Measurements from ENCODE around the gene TMPRSS6.

Gene TMPRSS6

DNA sequence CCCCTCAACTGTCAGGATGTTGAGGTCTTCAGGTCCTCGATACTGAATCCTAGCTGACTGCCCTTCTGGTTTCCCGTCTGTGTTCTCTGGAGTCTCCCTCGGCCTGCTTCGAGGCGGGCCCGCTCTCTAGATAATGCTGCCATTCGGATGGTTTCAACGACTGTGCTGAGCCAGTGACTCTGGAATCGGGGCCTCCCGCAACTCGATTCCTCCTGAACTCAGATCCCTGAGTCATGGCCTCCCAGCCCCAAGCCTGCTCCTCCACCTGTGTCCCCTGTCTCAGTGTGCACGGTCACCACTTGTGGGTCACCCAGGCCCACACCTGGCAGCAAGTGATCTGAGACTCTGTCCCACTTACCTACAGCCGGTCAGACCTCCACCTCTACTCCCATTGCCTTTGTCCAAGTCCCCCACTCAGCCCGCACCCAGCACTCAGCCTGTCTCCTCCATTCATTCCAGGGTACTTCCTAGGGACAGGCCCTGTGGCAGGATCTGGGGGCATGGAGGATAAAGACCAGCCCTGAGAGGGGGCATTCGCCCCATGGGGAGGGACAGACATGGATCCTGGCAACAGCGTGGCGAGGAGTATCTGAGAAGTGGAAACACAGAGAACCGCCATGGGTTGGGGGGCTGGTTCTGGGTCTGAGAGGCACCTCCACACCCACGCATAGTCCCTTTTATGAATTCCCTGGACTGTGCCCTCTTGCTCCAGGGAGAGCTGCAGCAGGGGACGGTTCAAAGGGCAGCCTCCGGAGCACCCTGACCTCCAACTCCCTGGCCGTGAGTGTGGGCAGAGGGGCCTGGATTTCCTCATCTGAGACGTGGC is 75.7 kb downstream of the TMPRSS6 start:
- DNase-seq (ENCODE audit: low spot score) = no peak
- in situ Hi-C loops (cut with MboI; ENCODE audit: low sequenced_read_pairs, unreplicated experiment) = no loop called here
- TF ChIP-seq, protein P1, sequence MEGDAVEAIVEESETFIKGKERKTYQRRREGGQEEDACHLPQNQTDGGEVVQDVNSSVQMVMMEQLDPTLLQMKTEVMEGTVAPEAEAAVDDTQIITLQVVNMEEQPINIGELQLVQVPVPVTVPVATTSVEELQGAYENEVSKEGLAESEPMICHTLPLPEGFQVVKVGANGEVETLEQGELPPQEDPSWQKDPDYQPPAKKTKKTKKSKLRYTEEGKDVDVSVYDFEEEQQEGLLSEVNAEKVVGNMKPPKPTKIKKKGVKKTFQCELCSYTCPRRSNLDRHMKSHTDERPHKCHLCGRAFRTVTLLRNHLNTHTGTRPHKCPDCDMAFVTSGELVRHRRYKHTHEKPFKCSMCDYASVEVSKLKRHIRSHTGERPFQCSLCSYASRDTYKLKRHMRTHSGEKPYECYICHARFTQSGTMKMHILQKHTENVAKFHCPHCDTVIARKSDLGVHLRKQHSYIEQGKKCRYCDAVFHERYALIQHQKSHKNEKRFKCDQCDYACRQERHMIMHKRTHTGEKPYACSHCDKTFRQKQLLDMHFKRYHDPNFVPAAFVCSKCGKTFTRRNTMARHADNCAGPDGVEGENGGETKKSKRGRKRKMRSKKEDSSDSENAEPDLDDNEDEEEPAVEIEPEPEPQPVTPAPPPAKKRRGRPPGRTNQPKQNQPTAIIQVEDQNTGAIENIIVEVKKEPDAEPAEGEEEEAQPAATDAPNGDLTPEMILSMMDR (IDR thresholded peaks at IDR 0.05; ENCODE audit: borderline replicate concordance, control extremely low read depth, extremely low read depth, insufficient read depth, missing control alignments) = no peak

DNA sequence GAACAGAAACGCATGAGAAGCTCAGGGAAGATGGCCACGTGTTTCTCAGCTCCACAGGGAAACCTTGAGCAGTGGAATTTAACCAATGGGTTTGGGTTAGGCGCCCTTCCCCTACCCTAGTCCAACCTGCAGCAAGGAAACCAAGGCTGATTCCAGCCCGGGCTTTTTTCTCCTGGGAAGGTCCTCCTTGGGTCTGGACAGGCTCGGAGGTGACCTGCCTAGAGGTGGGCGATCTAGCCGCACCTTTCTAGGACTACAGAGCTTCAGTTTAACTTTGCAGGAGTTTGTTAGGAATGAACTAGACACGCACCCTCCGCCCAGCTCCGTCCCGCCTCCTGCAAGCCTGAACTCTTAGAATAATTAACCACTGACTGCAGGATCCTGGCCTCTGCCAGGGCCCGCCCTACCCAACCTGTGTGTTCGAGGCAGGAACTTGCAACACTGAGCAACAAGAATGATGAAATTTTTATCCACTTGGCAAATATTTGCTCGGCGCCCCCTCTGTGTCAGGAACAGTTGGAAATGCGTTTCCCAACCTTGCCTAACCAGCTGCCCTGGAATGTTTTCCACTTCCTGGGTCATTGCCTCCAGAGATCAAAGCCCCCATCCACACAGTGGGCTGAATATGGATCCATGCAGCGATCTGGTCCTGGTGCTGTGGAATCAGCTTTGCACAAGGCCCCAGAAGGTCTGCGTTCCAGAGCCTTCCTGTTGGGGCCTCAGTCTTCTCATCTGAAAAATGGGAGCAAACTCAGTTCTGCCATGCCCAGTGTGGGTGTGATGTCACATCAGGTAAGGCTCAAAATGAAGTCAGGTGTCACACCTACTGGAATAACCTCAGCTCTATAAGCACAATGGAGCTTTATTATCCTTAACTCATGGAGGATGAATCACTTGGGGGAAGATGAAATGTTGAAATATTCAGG is 76.7 kb downstream of the TMPRSS6 start:
- TF ChIP-seq, protein P1 (IDR thresholded peaks at IDR 0.05; ENCODE audit: borderline replicate concordance, control extremely low read depth, extremely low read depth, insufficient read depth, missing control alignments) = no peak
- no peak for DNase-seq (ENCODE audit: low spot score)
- in situ Hi-C loops (cut with MboI; ENCODE audit: low sequenced_read_pairs, unreplicated experiment) = no loop called here

DNA sequence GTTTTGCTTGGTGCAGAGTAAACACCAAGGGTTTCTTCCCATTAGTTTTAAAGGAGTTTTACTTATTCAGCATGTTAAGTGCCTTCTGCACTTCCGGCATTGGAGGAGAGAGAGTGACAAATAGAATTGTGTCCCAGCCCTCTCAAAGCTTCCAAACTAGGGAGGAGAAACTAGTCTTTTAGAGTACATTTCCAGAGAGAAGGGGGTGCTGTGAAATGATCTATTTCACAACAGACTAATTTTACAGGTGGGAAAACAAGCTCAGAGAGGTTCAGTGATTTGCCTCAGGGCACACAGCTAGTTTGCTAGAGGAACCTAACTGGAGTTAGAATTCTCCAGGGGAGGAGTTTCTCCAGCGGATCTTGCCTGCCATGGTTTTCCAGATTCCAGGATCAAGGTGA is 77.4 kb downstream of the TMPRSS6 start:
- TF ChIP-seq, protein P1 (IDR thresholded peaks at IDR 0.05; ENCODE audit: borderline replicate concordance, control extremely low read depth, extremely low read depth, insufficient read depth, missing control alignments) = no peak
- in situ Hi-C loops (cut with MboI; ENCODE audit: low sequenced_read_pairs, unreplicated experiment) = no loop called here

DNA sequence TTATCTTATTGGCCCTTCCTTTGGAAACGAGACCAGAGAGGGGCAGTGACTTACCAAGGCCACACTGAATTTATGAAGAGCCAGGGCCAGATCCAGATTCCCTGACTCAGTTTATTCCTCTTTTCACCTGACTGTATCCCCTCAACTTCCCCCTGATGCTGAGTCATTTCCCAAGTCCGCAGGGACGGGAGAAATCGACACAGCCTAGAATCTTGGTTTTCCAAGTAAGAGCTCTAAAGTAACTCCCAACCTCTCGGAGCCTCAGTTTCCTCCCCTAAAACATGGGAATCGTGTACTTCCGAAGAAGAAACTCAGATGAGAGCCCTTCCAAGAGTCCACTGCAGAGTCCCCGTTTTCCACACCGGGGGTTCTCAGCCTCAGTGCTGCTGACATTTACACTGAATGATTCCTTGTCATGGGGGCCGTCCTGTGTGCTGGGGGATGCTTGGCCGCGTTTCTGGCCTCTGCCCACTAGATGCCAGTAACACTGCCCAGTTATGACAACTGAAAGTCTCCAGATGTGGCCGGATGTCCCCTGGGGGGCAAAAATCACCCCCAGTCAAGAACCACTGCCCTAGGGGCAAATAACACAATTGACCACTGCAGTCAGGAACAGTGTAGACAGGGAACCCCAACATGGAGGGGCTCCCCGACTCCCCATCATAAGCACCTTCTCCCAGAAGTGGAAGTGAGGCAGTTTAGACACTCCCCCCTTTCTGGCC is 78.8 kb downstream of the TMPRSS6 start:
- DNase-seq (ENCODE audit: low spot score) = no peak
- TF ChIP-seq, protein P1 (IDR thresholded peaks at IDR 0.05; ENCODE audit: borderline replicate concordance, control extremely low read depth, extremely low read depth, insufficient read depth, missing control alignments) = no peak
- in situ Hi-C loops (cut with MboI; ENCODE audit: low sequenced_read_pairs, unreplicated experiment) = no loop called here

More for the DNA sequence above, 77.4 kb downstream of the TMPRSS6 start:
- no peak for DNase-seq (ENCODE audit: low spot score)

DNA sequence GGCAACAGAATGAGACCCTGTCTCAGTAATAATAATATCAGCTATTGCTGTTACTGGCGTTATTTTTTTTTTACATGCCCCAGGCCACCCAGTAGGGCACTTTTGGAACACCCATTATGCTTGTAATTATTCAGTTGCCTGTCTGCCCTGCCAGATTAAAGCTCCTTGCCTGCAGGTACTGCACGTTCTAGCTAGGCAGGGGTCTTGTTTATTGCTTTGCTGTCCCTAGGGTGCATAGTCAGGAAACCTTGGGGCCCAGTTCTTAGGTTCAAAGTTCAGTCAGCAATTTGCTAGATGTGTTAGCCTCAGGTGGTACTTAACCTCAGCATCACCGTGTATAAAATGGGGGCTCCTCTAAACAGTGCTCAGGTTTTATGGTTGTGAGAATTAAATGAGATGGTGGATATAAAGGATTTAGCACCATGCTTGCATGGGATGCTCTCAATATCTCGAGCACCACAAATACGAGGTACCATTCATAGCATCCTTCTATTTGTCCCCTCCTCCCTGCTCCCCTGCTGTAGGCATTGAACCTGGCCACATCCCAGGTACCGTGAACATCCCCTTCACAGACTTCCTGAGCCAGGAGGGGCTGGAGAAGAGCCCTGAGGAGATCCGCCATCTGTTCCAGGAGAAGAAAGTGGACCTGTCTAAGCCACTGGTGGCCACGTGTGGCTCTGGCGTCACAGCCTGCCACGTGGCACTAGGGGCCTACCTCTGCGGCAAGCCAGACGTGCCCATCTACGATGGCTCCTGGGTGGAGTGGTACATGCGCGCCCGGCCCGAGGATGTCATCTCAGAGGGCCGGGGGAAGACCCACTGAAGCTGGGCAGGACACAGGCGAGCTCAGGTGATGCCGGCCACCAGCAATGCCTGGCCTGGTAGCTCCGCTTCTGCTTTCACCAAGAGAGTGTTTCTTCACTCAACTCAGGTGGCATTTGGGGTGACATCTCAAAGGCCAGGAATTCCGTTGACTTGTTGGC is 80.5 kb downstream of the TMPRSS6 start:
- TF ChIP-seq, protein P1 (IDR thresholded peaks at IDR 0.05; ENCODE audit: borderline replicate concordance, control extremely low read depth, extremely low read depth, insufficient read depth, missing control alignments) = no peak
- in situ Hi-C loops (cut with MboI; ENCODE audit: low sequenced_read_pairs, unreplicated experiment) = no loop called here
- no peak for DNase-seq (ENCODE audit: low spot score)

Measured in GM13976 (cell line).